ENCODE measurements around the gene STRN3.

STRN3 gene

GRCh38 chr14:30885840-30886740 is 140.1 kb downstream of the STRN3 start:
- H3K36me3 ChIP-seq = no peaks in the 10 kb centered on the region
- H3K4me1 ChIP-seq = no peaks in the 10 kb centered on the region
- H3K9me3 ChIP-seq = no peaks in the 10 kb centered on the region
- H3K4me3 ChIP-seq (ENCODE audit: low read depth, low read length) = no peak overlapping the region
- no peak for TF ChIP-seq CTCF (IDR thresholded peaks at IDR 0.05; ENCODE audit: low read depth, low read length)
- DNase-seq = no peak
- H3K27me3 ChIP-seq = no peaks in the 10 kb centered on the region

- Histone ChIP-seq H3K4me3 (ENCODE audit: low read depth, low read length) (no peak overlapping the region), H3K36me3 (no peaks in the 10 kb centered on the region), H3K27me3 (no peaks in the 10 kb centered on the region), H3K4me1 (no peaks in the 10 kb centered on the region), H3K9me3 (no peaks in the 10 kb centered on the region)
- no peak for DNase-seq
- no peak for TF ChIP-seq CTCF (IDR thresholded peaks at IDR 0.05; ENCODE audit: low read depth, low read length)
Observed at GRCh38 chr14:30884901-30885300, 141.3 kb downstream of the STRN3 start.

- no peaks in the 10 kb centered on the region for H3K27me3 ChIP-seq
- no peak overlapping the region for H3K4me3 ChIP-seq (ENCODE audit: low read depth, low read length)
- no peaks in the 10 kb centered on the region for H3K36me3 ChIP-seq
- no peak for TF ChIP-seq CTCF (IDR thresholded peaks at IDR 0.05; ENCODE audit: low read depth, low read length)
- no peaks in the 10 kb centered on the region for H3K4me1 ChIP-seq
- no peak for DNase-seq
- no peaks in the 10 kb centered on the region for H3K9me3 ChIP-seq
Observed at GRCh38 chr14:30883508-30884294, 142.5 kb downstream of the STRN3 start.

GRCh38 chr14:30882431-30882830 is 143.7 kb downstream of the STRN3 start:
- no peak for DNase-seq
- Histone ChIP-seq H3K9me3 (no peaks in the 10 kb centered on the region), H3K27me3 (no peaks in the 10 kb centered on the region), H3K4me1 (no peaks in the 10 kb centered on the region), H3K36me3 (no peaks in the 10 kb centered on the region), H3K4me3 (ENCODE audit: low read depth, low read length) (no peak overlapping the region)
- TF ChIP-seq CTCF (IDR thresholded peaks at IDR 0.05; ENCODE audit: low read depth, low read length) = no peak

- DNase-seq = no peak
- TF ChIP-seq CTCF (IDR thresholded peaks at IDR 0.05; ENCODE audit: low read depth, low read length) = no peak
- Histone ChIP-seq H3K9me3 (no peaks in the 10 kb centered on the region), H3K36me3 (no peaks in the 10 kb centered on the region), H3K27me3 (peaks cover 21% of the 10 kb centered on the region), H3K4me1 (no peaks in the 10 kb centered on the region), H3K4me3 (ENCODE audit: low read depth, low read length) (no peak overlapping the region)
Observed at GRCh38 chr14:30876692-30877091, 149.5 kb downstream of the STRN3 start.

- TF ChIP-seq CTCF (IDR thresholded peaks at IDR 0.05; ENCODE audit: low read depth, low read length) = no peak
- Histone ChIP-seq H3K27me3 (peaks cover 21% of the 10 kb centered on the region), H3K4me1 (no peaks in the 10 kb centered on the region), H3K36me3 (no peaks in the 10 kb centered on the region), H3K4me3 (ENCODE audit: low read depth, low read length) (no peak overlapping the region), H3K9me3 (no peaks in the 10 kb centered on the region)
- DNase-seq = no peak
Observed at GRCh38 chr14:30875788-30876053, 150.5 kb downstream of the STRN3 start.

All from BE2C (cell line).